Hepatocyte (in vitro differentiated cells): ENCODE measurements around the gene CBY3.
"Not testable (repeated sequence)": the region's sequence is repeated elsewhere in the genome, so short reads cannot be mapped to it uniquely, and the experiment has no call there.

Experiments
- CTCF ChIP-seq: fragments of 200-600 bp; sonication (generic); IDR thresholded peaks from 2 replicates; pipeline ENCODE4 v1.5.1; 2016; ENCODE audit warnings: antibody characterized with exemption, mild to moderate bottlenecking; ENCODE audit not compliant: poor library complexity
- EZH2 ChIP-seq: fragments of 200-600 bp; sonication (generic); IDR thresholded peaks from 2 replicates; pipeline ENCODE4 v1.6.1; 2016; ENCODE audit warnings: antibody characterized with exemption, mild to moderate bottlenecking, borderline replicate concordance

- not testable (repeated sequence) for TF ChIP-seq CTCF, EZH2
Measured at GRCh38 chr5:179653135-179653534, 27.7 kb downstream of the CBY3 start.
